Bronchial epithelial cell (primary cell): ENCODE measurements around the gene LENEP. TPM values are rescaled to one million over a fixed set of nuclear protein-coding genes. Genes with fewer than 3 reads are reported as not detected.
A peak's percentile ranks its signal among the peaks of the same experiment; 100 is the strongest.

Source experiments
- DNase-seq: peaks from one replicate; pipeline ENCODE4 v3.0.0-alpha.2; 2010; ENCODE audit warnings: low read depth
- FAIRE-seq: peaks from 2 replicates; lab custom pipeline; 2011; peaks lifted over from hg19 to GRCh38; lab: Jason Lieb, UNC
- H3K27me3 ChIP-seq: 2 replicates; pipeline ENCODE4 v1.5.1; 2011; ENCODE audit warnings: low read length; ENCODE audit not compliant: control insufficient read depth, insufficient read depth
- H3K36me3 ChIP-seq: 2 replicates; pipeline ENCODE4 v1.5.1; 2011; ENCODE audit warnings: low read length; ENCODE audit not compliant: control insufficient read depth, insufficient read depth
- H3K4me3 ChIP-seq: 2 replicates; pipeline ENCODE4 v1.5.1; 2011; ENCODE audit warnings: mild to moderate bottlenecking, low read depth, low read length, control low read depth
- CTCF ChIP-seq: IDR thresholded peaks from 2 replicates; pipeline ENCODE4 v1.5.1; 2011; ENCODE audit warnings: mild to moderate bottlenecking, moderate library complexity, low read length, control low read depth, inconsistent platforms; ENCODE audit not compliant: insufficient read depth, severe bottlenecking
- total RNA-seq: library from RNA; depleted of rRNA; stranded (reverse); fragments of >200 nt; gene quantifications from 2 replicates; pipeline ENCODE4 v1.2.1, GENCODE V29; 2014

Gene LENEP
- total RNA-seq, 1 donor from 2014 or later: not detected

- no peak for FAIRE-seq
- no peak overlapping the region for H3K4me3 ChIP-seq
- no peak for TF ChIP-seq CTCF
- no peaks in the 10 kb centered on the region for H3K27me3 ChIP-seq
- peaks cover 2% of the 10 kb centered on the region for H3K36me3 ChIP-seq
- DNase-seq: no peak
Measured at GRCh38 chr1:154954541-154954940, 38.8 kb upstream of the LENEP start.

GRCh38 chr1:154955039-154955717, 38.2 kb upstream of the LENEP start:
- no peaks in the 10 kb centered on the region for H3K27me3 ChIP-seq
- H3K4me3 ChIP-seq: peak overlapping the region; percentile 49
- peak; percentile 32 for DNase-seq
- no peak for FAIRE-seq
- peaks cover 2% of the 10 kb centered on the region for H3K36me3 ChIP-seq
- TF ChIP-seq CTCF: no peak

GRCh38 chr1:154955718-154956543, 37.5 kb upstream of the LENEP start, which contains the start of gene PBXIP1:
TSS of gene PBXIP1 (minus strand) at chr1:154956099. CDS start at chr1:154953721, 2,378 bp downstream.
- peak; percentile 92 for DNase-seq
- Histone ChIP-seq H3K27me3 (no peaks in the 10 kb centered on the region), H3K4me3 (peak within 1 kb of the TSS; percentile 49), H3K36me3 (peaks cover 2% of the 10 kb centered on the region)
- TF ChIP-seq CTCF: peak; percentile 19
- FAIRE-seq: no peak

- Histone ChIP-seq H3K27me3 (no peaks in the 10 kb centered on the region), H3K4me3 (peak overlapping the region; percentile 49), H3K36me3 (peaks cover 2% of the 10 kb centered on the region)
- FAIRE-seq (no peak), DNase-seq (no peak)
- TF ChIP-seq CTCF: no peak
Measured at GRCh38 chr1:154956544-154956941, 36.8 kb upstream of the LENEP start.

GRCh38 chr1:154957091-154957657, 36.2 kb upstream of the LENEP start:
- DNase-seq (no peak), FAIRE-seq (no peak)
- H3K27me3 ChIP-seq: no peaks in the 10 kb centered on the region
- no peak for TF ChIP-seq CTCF
- H3K36me3 ChIP-seq: peaks cover 2% of the 10 kb centered on the region
- H3K4me3 ChIP-seq: no peak overlapping the region
